ENCODE results near the gene PLAA.

The PLAA gene

DNA sequence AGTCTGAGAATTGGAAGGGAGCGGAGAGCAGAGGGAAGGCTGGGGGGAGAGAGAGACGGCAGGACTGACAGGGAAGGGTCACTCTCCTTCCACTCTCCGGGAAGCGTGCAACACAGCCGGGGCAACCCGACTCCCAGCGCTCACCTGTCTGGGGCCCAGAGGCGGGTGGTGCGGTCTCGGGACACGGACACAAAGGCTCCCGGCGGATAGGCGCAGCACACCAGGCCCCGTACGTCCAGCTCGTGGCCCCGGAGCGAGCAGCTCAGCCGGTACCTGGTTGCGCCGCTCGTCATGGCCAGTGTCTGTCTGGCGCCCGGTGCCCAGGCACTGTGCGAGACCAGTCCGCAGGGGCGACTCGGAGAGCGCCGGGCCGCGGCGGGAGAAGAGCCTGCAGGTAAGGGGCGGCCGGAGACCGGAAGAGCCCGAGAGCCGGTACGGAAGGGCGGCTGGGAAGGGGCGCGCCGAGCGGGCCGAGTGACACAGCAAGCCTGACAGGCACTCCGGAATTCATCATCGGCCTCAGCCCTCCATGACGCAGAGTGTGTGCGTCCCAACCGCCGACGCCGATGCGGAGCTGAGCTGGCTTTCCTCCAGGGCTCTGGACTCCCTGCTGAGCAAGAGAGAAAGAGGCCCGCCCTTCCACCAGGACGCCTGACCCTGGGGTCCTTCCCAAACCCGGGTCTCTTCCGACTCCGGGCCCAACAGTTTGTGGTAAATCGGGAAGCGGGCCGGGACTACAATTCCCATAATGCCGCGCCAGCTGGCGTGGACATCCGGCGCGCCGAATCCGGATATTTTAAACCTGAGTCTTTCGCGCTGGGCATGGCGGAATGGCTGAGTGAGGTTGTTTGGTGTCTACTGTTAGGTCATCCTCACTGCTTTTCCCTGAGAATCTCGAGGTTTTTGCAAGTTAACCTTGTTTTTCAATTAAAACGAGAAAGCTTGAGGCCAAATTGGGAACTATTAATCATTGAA is at the start of gene PLAA:
PLAA (minus strand) TSS at position 490 of the 975 bp plus-strand sequence; CDS start at position 293, 197 bp downstream.
- peak within 1 kb of the TSS; percentile 72 for H3K4me3 ChIP-seq (ENCODE audit: low read depth, low read length)
- TF ChIP-seq, protein P1, sequence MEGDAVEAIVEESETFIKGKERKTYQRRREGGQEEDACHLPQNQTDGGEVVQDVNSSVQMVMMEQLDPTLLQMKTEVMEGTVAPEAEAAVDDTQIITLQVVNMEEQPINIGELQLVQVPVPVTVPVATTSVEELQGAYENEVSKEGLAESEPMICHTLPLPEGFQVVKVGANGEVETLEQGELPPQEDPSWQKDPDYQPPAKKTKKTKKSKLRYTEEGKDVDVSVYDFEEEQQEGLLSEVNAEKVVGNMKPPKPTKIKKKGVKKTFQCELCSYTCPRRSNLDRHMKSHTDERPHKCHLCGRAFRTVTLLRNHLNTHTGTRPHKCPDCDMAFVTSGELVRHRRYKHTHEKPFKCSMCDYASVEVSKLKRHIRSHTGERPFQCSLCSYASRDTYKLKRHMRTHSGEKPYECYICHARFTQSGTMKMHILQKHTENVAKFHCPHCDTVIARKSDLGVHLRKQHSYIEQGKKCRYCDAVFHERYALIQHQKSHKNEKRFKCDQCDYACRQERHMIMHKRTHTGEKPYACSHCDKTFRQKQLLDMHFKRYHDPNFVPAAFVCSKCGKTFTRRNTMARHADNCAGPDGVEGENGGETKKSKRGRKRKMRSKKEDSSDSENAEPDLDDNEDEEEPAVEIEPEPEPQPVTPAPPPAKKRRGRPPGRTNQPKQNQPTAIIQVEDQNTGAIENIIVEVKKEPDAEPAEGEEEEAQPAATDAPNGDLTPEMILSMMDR (IDR thresholded peaks at IDR 0.05; ENCODE audit: control insufficient read depth, extremely low read depth, insufficient read depth) = peak; percentile 6; the same call in 1 of the 2 replicates

DNA sequence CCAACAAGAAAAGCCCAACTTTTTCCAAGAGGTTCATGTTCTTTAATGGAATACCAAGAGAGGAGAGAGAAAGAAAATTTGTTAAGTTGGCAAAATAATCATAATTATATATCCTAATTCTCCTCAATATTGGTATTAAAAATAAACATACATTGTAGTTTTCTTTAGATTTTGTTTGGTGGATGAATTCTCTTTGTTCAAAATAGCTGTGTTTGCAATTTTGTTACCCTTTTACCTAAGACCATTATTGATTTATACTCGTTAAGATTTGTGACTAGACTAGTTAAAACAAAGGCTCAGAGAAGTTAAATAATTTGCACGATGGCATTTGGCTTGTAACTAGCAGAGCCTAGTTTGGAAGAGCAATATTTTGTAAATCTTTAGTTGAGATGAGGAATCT is 48.8 kb upstream of the PLAA start:
- H3K4me3 ChIP-seq (ENCODE audit: low read depth, low read length) = no peak overlapping the region
- TF ChIP-seq, protein P1 (IDR thresholded peaks at IDR 0.05; ENCODE audit: control insufficient read depth, extremely low read depth, insufficient read depth) = no peak
- DNase-seq (ENCODE audit: low read depth) = no peak

More for the DNA sequence above, at the start of gene PLAA:
- peak; percentile 76 for DNase-seq (ENCODE audit: low read depth)

DNA sequence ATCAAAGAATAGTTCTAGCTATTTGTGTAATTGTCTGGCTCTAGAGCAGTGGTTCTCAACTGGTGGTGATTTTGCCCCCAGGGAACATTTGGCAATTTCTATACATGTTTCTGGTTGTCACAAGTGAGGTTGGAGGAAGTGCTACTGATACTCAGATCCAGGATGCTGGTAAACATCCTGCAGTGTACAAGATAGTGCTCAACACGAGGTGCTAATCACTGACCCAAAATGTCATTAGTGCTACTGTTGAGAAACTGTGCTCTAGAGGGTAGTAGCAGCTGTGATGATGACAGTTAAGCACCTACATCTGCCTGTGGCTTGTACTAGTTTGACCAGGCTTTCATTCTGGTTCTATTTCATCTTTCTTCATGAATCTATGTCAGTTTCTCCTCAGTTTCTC is 36.3 kb upstream of the PLAA start:
- TF ChIP-seq, protein P1 (IDR thresholded peaks at IDR 0.05; ENCODE audit: control insufficient read depth, extremely low read depth, insufficient read depth) = no peak
- no peak for DNase-seq (ENCODE audit: low read depth)
- no peak overlapping the region for H3K4me3 ChIP-seq (ENCODE audit: low read depth, low read length)

DNA sequence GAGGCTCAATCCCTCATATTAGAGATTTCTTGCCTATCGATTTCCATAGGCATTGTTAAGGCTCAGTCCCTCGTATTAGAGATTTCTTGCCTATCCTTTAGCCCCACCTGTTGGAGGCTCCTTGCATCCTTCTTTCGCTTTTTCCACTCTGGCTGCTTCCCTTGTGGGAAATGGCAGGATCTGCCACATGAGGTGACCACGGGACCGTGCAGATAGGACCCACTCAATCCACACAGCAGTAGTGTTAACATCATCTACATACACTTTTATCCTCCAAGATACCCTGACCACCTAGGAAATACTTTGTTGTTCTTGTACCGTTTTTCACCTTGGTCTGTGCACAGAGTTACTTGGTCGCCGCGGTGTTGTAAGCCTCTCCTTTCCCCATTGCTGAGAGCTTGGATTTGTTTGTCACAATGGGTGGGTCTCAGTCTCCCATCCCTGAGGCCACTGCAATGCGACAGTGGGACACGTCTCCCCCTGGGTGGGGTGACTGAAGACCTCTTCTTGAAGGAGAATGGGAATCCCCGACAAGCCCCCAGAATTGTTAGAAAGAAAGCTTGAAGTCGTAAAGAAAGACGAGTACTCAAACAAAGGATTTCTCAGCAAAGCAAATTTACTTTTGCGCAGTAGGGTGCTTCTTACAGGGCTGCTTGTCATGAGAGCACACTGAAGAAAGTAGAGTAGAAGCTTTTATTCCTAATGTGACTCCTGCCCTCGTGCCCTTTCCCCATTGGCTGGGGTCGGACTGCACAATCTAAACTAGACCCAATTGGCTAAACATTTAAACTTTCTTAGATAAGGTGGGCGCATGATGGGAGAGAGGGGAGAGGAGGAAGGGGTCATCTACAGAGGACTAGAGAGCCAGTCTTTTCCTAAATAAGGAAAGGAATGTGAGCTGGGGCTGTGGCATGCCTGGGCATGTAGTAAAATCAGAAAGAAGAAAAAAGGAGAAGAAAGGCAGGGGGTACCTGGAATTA is 29.0 kb upstream of the PLAA start:
- DNase-seq (ENCODE audit: low read depth) = no peak
- TF ChIP-seq, protein P1 (IDR thresholded peaks at IDR 0.05; ENCODE audit: control insufficient read depth, extremely low read depth, insufficient read depth) = peak; percentile 41
- no peak overlapping the region for H3K4me3 ChIP-seq (ENCODE audit: low read depth, low read length)

DNA sequence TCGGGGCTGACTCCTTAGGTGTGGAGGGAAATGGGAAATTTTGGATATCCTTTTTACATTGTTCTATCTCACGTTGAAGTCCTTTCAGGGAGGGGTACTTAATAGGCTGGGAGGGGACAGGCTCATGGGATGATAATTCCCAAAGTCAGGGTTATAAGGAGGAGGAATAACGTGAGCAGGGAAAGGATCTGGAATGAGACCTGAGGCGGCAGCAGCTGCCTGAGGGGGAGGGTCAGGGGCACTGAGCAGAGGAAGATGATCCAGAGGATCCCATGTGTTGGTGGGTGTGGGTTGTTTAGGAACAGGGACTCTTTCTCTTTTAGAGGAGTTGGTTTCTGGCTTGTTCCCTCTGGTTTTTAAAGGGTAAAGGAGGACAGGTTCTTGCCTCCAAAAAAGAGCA is 27.9 kb upstream of the PLAA start:
- TF ChIP-seq, protein P1 (IDR thresholded peaks at IDR 0.05; ENCODE audit: control insufficient read depth, extremely low read depth, insufficient read depth) = no peak
- no peak overlapping the region for H3K4me3 ChIP-seq (ENCODE audit: low read depth, low read length)
- no peak for DNase-seq (ENCODE audit: low read depth)

DNA sequence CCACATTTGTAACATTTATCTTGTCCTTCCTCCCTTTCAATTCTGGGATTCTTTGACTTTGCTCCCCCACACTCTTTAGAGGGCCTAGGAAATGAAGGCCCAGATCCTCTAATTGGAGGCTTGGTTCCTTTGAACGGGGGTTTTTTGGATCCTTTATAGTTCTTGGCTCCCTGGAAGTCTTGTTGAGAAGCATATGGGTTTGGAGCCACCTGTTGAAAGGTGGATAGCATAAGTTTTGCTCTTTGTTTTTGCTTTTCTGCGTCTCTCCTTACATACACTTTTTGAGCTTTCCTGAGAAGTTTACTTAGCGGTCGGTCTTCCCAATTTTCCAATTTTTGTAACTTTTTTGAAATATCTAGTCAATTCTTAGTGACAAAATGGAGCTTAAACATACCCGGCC is 26.9 kb upstream of the PLAA start:
- H3K4me3 ChIP-seq (ENCODE audit: low read depth, low read length) = no peak overlapping the region
- DNase-seq (ENCODE audit: low read depth) = no peak
- TF ChIP-seq, protein P1 (IDR thresholded peaks at IDR 0.05; ENCODE audit: control insufficient read depth, extremely low read depth, insufficient read depth) = no peak
